DND-41 (cell line): Measurements from ENCODE around the gene VDAC2.

Experiments used
- CTCF ChIP-seq: IDR thresholded peaks from 2 replicates; pipeline ENCODE4 v1.5.1; 2012; ENCODE audit warnings: borderline replicate concordance, low read length, moderate library complexity, mild to moderate bottlenecking; ENCODE audit not compliant: poor library complexity, severe bottlenecking; ENCODE audit errors: extremely low read depth
- EZH2 ChIP-seq: IDR thresholded peaks from 3 replicates; pipeline ENCODE4 v1.6.1; 2012; ENCODE audit warnings: borderline replicate concordance, low read depth, mild to moderate bottlenecking, moderate library complexity, low read length, inconsistent platforms; ENCODE audit not compliant: severe bottlenecking

GRCh38 chr10:75176736-75177135, 33.9 kb upstream of the VDAC2 start:
- TF ChIP-seq EZH2, result no peak
- no peak for TF ChIP-seq CTCF
